HG03025 (cell line): ENCODE measurements around the gene KIF2B.
"Not testable (repeated sequence)": the region's sequence is repeated elsewhere in the genome, so short reads cannot be mapped to it uniquely, and the experiment has no call there.

Experiments
- ATAC-seq: cut with Tn5 transposase; IDR thresholded peaks from one replicate; pipeline ENCODE4 v1.9.1; 2021; ENCODE audit warnings: mild to moderate bottlenecking, moderate library complexity; ENCODE audit not compliant: unreplicated experiment, low FRiP score

The KIF2B gene, protein sequence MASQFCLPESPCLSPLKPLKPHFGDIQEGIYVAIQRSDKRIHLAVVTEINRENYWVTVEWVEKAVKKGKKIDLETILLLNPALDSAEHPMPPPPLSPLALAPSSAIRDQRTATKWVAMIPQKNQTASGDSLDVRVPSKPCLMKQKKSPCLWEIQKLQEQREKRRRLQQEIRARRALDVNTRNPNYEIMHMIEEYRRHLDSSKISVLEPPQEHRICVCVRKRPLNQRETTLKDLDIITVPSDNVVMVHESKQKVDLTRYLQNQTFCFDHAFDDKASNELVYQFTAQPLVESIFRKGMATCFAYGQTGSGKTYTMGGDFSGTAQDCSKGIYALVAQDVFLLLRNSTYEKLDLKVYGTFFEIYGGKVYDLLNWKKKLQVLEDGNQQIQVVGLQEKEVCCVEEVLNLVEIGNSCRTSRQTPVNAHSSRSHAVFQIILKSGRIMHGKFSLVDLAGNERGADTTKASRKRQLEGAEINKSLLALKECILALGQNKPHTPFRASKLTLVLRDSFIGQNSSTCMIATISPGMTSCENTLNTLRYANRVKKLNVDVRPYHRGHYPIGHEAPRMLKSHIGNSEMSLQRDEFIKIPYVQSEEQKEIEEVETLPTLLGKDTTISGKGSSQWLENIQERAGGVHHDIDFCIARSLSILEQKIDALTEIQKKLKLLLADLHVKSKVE

DNA sequence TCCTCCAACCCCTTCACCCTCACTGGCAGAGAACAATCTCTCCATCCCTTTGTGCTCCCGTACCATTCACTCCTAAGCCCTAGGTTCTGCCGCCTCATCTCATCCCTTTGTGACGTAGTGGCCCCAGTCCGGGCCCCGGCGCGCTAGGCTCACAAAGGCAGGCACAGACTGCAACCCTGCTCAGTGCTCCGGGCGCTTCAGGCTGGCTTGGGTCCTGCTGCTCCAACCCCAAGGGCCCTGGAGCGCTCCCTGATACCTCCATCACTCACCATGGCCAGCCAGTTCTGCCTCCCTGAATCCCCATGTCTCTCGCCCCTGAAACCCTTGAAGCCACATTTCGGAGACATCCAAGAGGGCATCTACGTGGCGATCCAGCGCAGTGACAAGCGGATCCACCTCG is at the start of gene KIF2B:
TSS of gene KIF2B (plus strand) at position 164 of the 400 bp plus-strand sequence. CDS start at position 271, 107 bp downstream.
- no peak for ATAC-seq

DNA sequence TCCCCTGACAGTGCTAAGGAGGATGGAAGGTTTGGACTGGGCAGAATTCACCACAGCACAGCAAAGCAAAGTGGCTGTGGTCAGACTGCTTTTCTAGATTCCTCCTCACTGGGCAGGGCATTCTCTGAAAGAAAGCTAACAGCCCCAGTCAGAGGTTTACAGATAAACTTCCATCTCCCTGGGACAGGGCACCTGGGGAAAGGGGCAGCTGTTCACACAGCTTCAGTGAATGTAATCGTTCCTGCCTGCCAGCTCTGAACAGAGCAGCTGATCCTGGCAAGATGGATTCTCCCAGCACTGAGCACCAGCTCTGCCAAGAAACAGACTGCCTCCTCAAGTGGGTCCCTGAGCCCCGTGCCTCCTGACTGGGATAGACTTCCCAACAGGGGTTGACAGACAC is 42.4 kb upstream of the KIF2B start:
- ATAC-seq: no peak

DNA sequence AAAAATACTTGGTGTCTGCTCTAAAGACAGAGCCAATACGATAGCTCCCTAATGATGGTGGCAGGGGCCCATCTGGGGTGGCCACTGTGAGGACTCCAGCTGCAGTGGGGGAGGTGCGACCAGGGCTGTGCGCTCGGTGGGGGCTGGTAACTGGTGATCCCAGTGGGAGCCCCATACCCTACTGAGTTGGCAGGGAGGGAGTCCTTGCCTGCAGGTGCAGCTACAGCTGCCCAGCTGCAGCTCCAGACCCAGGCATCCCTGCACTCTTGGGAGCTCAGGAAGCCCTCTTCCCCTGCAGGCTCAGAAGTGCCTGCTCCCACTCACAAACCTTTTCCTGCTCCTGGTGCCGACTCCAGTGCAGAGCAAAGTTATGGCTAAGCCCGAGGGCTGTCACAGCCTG is 31.2 kb upstream of the KIF2B start:
- ATAC-seq: no peak

DNA sequence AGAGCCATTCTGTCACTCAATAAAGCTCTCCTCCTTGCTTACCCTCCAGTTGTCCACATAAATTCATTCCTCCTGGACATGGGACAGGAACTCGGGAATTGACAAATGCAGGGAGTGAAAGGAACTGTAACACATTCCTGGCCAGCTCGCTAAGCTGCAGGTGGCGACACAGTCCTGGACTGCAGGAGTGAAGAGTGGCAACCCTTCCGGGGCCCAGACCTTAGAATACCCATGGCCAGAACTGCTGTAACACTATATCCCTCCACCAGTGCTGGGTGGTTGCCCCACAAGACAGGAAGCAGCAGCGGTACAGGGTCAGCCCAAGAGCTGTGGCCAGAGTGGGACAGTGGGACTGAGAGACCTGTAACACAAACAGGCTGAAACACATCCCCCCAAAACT is 30.3 kb upstream of the KIF2B start:
- no peak for ATAC-seq

DNA sequence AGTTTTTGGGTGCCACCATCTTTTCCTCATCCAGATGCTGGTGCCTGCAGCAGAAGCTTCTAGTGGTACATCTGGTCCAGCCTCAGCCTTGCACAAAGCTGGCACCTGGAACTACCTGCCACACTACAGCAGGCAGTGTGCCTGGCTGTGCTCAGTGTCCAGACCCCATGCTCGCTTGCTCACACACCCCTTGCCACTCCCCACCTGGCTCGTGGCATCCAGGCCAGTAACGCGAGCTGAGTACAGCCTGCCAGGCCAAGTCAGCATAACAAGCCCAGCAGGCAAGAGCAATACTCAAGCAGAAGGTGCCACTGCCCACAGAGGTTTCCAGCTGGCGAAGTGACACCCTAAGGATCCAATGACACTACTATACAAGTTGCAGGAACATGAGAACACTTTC is 29.7 kb upstream of the KIF2B start:
- ATAC-seq: no peak

DNA sequence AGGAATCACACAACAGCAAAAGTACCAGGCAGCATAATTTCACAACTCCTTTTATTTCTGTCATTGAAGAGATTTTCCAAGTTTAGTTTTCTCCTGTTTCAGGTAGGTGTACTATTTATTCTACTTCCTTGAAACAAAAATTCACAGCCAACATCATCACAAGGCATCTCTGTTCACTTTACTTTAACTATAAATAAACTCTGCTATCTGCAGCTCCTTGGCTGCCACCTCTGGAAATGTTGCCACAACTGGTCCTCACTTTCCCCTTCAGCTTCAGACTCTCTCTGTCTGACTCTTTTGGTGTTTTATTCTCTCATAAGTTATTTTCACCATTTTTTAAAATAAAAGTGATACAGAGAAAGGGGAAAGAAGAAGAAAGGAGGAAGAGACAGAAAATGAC is 27.9 kb upstream of the KIF2B start:
- no peak for ATAC-seq

DNA sequence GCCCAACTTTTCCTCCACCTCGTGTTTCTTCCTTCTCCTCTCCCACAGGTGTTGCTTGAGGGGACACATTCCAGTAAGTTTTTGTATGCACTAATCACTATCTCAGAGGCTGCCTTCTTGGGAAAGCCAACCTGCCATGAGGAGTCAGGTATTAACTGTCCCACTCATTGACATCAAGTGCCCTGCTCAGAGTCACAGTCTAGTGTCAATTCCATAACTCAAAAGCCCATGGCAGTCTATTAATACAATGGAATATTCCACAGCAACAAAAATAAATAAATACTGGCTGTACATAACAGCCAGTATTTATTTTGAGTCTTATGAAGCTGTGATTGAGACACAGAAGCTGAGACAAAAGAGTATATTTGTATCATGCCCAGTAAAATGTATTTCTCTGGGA is 26.1 kb upstream of the KIF2B start:
- ATAC-seq: no peak

DNA sequence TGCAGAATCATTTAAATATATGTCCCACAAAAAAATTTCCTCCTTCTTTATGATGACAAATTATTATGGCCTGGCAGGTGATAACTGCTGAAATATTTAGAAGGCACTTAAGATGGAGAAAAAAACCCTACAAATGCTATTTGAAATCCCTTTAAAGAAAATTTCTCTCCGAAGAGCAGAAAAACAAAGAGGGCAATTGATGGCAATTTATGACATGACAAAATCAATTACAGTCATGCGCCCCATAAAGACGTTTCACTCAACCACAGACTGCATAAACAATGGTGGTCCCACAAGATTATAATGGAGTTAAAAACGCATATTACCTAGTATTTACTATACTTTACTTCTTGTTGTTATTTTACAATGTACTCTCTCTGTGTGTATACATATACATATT is 25.2 kb upstream of the KIF2B start:
- no peak for ATAC-seq

DNA sequence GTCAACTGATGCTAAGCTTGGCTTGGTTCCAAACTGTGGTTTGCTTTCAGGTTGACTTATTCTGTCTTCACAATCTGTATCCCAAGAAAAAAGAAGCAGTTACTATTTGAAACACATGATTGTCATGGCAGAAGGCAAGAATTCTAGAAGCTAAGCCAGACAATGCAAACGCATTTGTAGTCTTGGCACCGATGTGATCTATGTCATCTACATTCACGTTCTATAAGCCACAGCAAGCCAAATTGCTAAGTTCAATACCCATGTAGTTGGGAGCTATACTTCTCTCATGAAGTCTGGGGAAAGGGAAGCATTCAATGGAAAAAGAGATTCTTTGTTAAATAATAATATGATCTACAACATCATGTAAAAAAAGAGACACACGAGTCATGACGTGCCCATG is 18.3 kb upstream of the KIF2B start:
- no peak for ATAC-seq

DNA sequence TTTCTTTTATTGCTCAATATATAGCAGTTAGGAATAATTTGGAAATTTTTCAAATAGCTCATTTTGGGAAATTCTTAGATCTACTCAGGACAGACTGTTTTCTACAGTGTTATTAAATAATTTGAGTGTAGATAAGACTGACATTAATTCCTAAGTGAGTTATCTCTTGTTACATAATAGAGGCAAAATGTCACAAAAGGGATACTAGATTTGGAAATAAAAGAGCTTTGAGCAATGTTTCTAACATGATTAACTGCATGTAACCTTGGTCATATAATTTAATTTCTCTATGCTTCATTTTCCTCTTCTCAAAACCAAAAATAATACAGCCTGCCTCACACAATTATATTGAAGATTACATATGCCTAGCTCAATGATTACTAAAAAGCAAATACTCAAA is 16.3 kb upstream of the KIF2B start:
- no peak for ATAC-seq

DNA sequence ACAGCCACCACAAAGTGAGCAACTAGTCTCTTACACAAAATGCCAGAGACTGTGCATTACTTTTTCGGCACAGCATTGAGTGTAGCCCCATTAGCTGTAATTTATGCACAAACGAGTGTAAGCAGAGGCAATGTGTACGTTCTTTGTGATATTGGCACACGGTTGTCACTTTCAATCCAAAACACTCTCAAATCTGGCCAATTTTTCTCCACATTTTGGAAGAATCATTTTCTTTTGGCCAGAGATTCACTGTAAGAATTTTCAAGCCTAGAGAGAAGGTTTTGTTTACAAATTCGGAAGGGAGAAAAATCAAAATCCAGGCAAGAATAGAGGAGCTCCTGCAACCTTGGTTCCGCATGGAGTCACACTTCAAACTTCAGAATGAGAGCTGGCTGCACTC is 15.4 kb upstream of the KIF2B start:
- ATAC-seq: no peak

DNA sequence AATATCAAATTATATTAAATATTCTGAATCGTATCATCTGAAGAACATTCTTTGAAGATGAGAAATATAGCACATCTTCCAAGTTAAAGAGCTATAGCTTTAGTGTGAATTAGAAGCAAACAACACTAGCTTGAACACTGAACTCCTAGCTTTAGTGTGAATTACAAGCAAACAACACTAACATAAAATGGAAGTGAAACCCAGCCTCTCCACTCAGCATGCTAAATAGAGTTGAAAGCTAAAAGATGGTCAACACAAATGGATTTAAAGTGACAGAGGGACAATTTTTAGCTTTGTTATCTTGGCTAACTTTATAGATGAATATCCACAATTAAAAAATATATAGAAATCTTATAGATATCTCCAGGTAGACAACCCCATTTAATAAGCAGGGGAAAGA is 4.5 kb upstream of the KIF2B start:
- ATAC-seq: no peak

DNA sequence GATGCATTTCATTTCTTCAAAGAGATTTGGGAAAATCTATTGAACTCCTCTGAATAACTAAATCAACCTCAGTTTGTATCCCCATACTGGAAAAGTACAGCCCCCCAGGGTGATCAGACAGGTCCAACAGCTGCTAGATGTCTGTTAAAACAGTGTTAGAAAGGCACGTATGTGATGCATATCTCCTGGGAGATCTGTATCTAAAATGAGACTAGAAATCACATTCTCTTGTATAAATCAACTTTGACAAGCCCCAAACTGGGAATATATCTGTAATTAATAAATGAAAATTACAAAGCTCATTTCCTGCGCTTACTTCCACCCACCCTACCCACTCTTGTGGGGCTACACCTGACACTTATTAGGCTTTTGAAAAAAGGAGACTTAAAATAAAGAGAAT is 3.8 kb upstream of the KIF2B start:
- no peak for ATAC-seq

DNA sequence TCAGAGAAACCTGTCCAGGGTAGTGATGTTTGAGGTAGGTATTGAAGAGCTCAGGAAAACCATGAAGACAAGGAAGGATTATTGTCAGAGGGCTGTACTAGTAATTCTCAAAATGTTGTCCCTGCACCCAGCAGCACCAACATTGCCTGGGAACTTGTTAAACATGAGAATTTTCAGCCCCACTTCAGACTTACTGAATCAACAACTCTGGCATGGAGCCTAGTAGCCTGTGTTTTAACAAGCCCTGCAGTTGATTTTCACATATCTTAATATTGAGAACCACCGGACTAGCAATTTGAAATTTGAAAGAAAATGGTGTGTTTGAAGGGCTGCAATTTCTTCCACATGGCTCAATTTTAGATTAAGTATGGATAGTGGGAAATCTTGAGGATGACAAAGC is 2.8 kb upstream of the KIF2B start:
- no peak for ATAC-seq

DNA sequence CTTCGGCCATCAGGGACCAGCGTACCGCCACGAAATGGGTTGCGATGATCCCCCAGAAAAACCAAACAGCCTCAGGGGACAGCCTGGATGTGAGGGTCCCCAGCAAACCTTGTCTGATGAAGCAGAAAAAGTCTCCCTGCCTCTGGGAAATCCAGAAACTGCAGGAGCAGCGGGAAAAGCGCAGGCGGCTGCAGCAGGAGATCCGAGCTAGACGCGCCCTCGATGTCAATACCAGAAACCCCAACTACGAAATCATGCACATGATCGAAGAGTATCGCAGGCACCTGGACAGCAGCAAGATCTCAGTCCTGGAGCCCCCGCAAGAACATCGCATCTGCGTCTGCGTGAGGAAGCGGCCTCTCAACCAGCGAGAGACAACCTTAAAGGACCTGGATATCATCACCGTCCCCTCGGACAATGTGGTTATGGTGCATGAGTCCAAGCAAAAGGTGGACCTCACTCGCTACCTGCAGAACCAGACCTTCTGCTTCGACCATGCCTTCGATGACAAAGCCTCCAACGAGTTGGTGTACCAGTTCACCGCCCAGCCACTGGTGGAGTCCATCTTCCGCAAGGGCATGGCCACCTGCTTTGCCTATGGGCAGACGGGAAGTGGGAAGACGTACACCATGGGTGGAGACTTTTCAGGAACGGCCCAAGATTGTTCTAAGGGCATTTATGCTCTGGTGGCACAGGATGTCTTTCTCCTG is 769 bp downstream of the KIF2B start:
- ATAC-seq: no peak

DNA sequence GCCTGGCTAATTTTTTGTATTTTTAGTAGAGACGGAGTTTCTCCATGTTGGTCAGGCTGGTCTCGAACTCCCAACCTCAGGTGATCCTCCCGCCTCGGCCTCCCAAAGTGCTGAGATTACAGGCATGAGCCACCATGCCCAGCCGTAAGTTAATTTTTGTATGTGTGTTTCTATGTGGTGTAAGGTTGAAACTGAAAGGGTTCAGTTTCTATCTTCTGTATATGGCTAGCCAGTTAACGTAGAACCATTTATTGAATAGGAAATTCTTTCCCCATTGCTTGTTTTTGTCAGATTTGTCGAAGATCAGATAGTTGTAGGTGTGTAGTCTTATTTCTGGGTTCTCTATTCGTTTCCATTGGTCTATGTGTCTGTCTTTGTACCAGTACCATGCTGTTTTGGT is 12.0 kb downstream of the KIF2B start:
- not testable (repeated sequence) for ATAC-seq

DNA sequence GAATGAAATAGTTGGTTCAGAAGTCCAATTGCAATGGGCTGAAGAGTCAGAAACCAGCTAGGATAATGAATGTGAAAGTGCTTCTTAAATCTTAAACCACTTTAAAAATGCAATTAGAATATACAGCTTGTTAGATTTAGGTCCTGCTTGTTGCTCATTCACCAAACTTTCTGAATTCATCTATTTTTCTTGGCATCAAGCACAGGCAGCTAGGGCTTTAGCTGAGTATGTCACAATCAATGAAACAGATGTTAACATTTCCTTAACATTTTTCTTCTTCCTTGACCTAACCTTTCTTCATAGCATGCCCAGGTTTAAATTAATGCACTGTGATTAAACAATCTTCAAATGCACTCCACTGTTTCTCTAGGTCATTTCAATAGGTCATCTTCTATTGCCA is 14.4 kb downstream of the KIF2B start:
- ATAC-seq: no peak

DNA sequence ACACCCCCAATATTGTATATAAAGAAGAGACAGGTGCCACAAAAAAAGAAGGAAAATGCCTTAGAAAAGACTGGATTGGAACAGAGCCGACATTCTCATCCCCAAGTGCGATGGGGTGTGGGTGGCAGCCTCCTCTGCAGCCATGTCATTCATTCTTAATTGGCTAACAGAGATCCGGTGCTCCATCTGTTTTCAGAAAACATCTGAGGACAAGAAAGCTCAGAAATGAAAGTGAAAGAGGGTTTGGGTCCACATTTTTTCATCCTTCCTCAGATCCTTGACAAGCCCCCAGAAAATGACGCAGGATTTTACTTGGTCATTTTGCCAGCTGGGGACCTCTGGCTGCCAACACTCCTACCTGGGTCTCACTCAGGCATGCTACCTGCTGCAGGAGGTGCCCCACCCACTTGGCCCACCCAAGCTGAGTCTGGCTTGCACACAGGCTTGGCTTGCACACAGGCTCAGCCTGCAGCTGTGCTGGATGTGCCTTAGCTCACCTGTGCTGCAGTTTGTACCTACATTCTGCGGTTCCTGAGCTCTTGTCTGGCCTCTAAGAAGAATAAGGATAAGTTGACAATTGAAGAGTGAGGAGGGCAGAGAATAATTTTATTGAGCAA is 21.9 kb downstream of the KIF2B start:
- ATAC-seq: no peak

DNA sequence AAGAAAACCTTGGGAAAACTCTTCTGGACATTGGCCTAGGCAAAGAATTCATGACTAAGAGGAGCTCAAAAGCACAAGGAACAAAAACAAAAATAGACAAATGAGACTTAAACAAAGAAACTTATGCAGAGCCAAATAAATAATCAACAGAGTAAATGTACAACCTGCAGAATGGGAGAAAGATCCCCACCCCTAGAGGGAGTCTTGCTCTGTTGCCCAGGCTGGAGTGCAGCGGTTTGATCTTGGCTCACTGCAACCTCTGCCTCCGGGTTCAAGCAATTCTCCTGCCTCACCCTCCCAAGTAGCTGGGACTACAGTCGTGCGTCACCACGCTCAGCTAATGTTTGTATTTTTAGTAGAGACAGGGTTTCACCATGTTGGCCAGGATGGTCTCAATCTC is 48.4 kb downstream of the KIF2B start:
- not testable (repeated sequence) for ATAC-seq
